ENCODE measurements around the gene PRKAG3. TPM values are rescaled to one million over a fixed set of nuclear protein-coding genes. Genes with fewer than 3 reads are reported as not detected.

PRKAG3 gene
- total and polyA plus RNA-seq, 2 experiments from 2014 or later = not detected

DNA sequence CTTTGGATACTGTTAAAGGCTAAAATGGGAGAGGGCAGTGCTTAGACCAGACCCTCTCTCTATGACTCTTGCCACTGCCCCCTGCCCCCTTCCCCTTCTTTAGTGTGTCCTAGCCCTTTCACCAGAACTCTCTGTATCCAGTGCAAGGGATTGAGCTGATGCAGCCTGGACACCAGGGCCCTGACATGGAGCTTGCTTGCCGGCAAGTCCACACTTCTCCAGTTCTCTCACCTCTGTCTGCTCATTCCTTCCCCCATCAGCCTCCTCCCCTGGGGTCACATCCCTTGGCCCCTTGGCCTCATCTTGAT is 26.5 kb upstream of the PRKAG3 start:
- Histone ChIP-seq H3K4me2 (ENCODE audit: unreplicated experiment) (no peak overlapping the region), H3K9me2 (ENCODE audit: insufficient read depth) (no peaks in the 10 kb centered on the region), H3K9me3 (ENCODE audit: low read depth) (no peaks in the 10 kb centered on the region), H3K4me3 (no peak overlapping the region), H3K27me3 (replicated peaks; ENCODE audit: insufficient read depth) (peaks cover 49% of the 10 kb centered on the region), H4K20me1 (ENCODE audit: insufficient read depth) (no peaks in the 10 kb centered on the region), H2AFZ (no peak overlapping the region), H3K9ac (no peak overlapping the region), H3K36me3 (ENCODE audit: low read depth) (no peaks in the 10 kb centered on the region), H3K4me1 (ENCODE audit: insufficient read depth) (no peaks in the 10 kb centered on the region), H3K79me2 (ENCODE audit: insufficient read depth) (no peaks in the 10 kb centered on the region), H3K27ac (no peak overlapping the region), H3F3A (ENCODE audit: insufficient read depth) (no peaks in the 10 kb centered on the region)
- DNase-seq = no peak
- in situ Hi-C loops (cut with MboI) = no loop called here
- TF ChIP-seq EZH2 (IDR thresholded peaks at IDR 0.05; ENCODE audit: insufficient read depth, poor library complexity, severe bottlenecking) = peak; percentile 45
- no peak for TF ChIP-seq EZH2phosphoT487 (IDR thresholded peaks at IDR 0.05; ENCODE audit: insufficient read depth, low read depth)
- 0 to 4% methylated on average over 1 of the region's 1 CpG for WGBS, 2 experiments (ENCODE audit: low coverage in 1 of 2, low lambda C conversion rate in 2 of 2, missing lambda C conversion rate in 2 of 2)

DNA sequence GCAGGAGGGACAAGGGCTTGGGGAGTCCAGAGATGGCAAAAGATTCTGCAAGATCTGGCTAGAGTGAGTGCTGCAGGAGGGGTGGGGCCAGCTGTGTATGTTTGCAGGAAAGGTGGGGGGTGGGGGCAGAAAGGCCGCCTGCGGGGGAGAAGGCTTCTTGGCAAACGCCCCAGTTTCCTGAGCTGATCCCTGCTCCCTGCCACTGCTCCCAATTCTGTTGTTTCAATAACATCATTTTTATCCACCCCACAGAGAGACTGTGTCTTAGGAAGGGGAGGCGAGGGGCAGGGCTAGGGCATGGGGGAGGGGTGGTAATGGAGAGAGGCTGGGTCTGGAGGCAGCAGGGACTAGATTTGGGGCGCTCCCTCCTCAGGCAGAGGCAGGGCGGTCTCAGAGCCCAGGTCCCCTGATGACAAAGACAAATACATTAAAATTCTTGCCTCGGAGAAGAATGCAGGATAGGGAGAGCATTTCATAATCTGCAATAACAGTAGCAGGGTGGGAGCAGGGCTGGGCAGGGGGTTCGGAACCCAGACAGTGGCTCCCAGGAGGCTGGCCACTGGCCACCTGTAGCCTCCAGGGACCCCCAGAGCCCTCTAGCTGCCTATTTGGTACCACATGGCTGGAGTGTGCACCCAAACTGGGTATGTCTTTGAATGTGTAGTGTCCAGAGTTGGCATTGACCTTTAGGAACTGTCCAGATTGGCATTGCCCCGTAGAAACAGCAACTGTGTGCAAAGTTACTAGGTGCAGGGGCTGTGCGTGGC is 26.0 kb upstream of the PRKAG3 start:
- Histone ChIP-seq H3K27me3 (replicated peaks; ENCODE audit: insufficient read depth) (peaks cover 46% of the 10 kb centered on the region), H4K20me1 (ENCODE audit: insufficient read depth) (no peaks in the 10 kb centered on the region), H3K9me2 (ENCODE audit: insufficient read depth) (no peaks in the 10 kb centered on the region), H3K4me3 (no peak overlapping the region), H3K79me2 (ENCODE audit: insufficient read depth) (no peaks in the 10 kb centered on the region), H3K4me2 (ENCODE audit: unreplicated experiment) (no peak overlapping the region), H3K9ac (no peak overlapping the region), H3K36me3 (ENCODE audit: low read depth) (no peaks in the 10 kb centered on the region), H3K9me3 (ENCODE audit: low read depth) (no peaks in the 10 kb centered on the region), H3F3A (ENCODE audit: insufficient read depth) (no peaks in the 10 kb centered on the region), H2AFZ (no peak overlapping the region), H3K4me1 (ENCODE audit: insufficient read depth) (no peaks in the 10 kb centered on the region), H3K27ac (no peak overlapping the region)
- TF ChIP-seq EZH2phosphoT487 (IDR thresholded peaks at IDR 0.05; ENCODE audit: insufficient read depth, low read depth) (no peak), EZH2 (IDR thresholded peaks at IDR 0.05; ENCODE audit: insufficient read depth, poor library complexity, severe bottlenecking) (no peak)
- WGBS, 2 experiments (ENCODE audit: low coverage in 1 of 2, low lambda C conversion rate in 2 of 2, missing lambda C conversion rate in 2 of 2) = 27 to 33% methylated on average over 6 to 10 of the region's 10 CpGs
- in situ Hi-C loops (cut with MboI) = no loop called here
- no peak for DNase-seq

DNA sequence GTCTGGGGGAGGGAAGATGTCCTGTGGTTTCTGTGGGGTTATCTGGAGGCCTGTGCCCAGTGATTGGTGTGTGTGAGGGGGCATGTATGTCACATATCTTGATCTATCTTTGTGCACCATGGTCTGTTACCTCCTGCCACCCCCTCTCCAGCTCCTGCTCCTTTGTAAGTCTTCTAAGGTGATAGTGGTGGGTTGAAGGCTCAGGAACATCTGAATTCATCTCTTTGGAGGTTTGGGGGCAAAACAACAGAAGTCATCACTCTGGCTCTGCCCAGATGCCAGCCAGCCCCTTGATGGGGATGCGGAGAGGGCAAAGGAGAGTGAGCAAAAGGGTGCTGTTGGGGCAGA is 25.3 kb upstream of the PRKAG3 start:
- Histone ChIP-seq H2AFZ (no peak overlapping the region), H3K9ac (no peak overlapping the region), H3F3A (ENCODE audit: insufficient read depth) (no peaks in the 10 kb centered on the region), H3K27ac (no peak overlapping the region), H3K79me2 (ENCODE audit: insufficient read depth) (no peaks in the 10 kb centered on the region), H3K9me2 (ENCODE audit: insufficient read depth) (no peaks in the 10 kb centered on the region), H3K4me2 (ENCODE audit: unreplicated experiment) (no peak overlapping the region), H3K9me3 (ENCODE audit: low read depth) (no peaks in the 10 kb centered on the region), H3K36me3 (ENCODE audit: low read depth) (no peaks in the 10 kb centered on the region), H3K4me3 (no peak overlapping the region), H4K20me1 (ENCODE audit: insufficient read depth) (no peaks in the 10 kb centered on the region), H3K4me1 (ENCODE audit: insufficient read depth) (no peaks in the 10 kb centered on the region), H3K27me3 (replicated peaks; ENCODE audit: insufficient read depth) (peaks cover 40% of the 10 kb centered on the region)
- 94 to 100% methylated on average over 1 of the region's 1 CpG for WGBS, 2 experiments (ENCODE audit: low coverage in 1 of 2, low lambda C conversion rate in 2 of 2, missing lambda C conversion rate in 2 of 2)
- in situ Hi-C loops (cut with MboI) = no loop called here
- TF ChIP-seq EZH2phosphoT487 (IDR thresholded peaks at IDR 0.05; ENCODE audit: insufficient read depth, low read depth) = no peak
- no peak for TF ChIP-seq EZH2 (IDR thresholded peaks at IDR 0.05; ENCODE audit: insufficient read depth, poor library complexity, severe bottlenecking)
- DNase-seq = no peak

DNA sequence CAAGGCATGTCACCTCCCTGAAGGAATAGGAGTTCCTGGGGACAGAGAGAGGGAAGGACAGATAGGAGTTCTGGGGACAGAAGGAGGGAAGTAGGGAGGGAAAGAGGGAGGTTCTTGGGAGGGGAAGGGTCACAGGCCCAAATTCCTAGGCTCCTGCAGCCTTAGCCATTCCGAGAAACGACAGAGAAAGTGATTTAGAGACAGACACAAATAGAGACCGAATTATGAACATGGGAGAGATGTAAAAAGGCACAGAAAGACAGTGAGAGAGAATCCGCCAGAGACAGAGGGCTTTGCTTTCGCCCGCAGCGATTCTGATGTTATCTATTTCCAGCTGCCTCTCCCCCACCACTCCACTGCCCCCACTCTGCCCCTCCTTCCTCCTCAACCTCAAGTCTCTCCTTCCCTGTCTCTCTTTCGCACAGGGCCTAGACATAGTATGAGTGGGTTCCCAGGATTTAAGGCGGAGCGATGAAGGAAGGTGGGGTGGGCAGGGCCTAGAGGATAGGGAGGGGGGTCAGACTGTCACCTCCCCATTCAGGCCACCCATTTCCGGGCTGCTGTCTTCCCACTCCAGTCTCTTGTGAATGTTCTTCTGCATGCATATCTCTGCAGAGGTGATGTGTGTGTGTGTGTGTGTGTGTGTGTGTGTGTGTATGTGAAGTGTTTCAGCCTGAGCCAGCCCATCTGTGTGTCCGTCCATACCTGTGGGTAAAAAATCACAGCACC is 24.7 kb upstream of the PRKAG3 start:
- Histone ChIP-seq H3K4me2 (ENCODE audit: unreplicated experiment) (no peak overlapping the region), H4K20me1 (ENCODE audit: insufficient read depth) (no peaks in the 10 kb centered on the region), H3F3A (ENCODE audit: insufficient read depth) (no peaks in the 10 kb centered on the region), H3K9me3 (ENCODE audit: low read depth) (no peaks in the 10 kb centered on the region), H3K4me3 (no peak overlapping the region), H3K36me3 (ENCODE audit: low read depth) (no peaks in the 10 kb centered on the region), H2AFZ (no peak overlapping the region), H3K79me2 (ENCODE audit: insufficient read depth) (no peaks in the 10 kb centered on the region), H3K9me2 (ENCODE audit: insufficient read depth) (no peaks in the 10 kb centered on the region), H3K4me1 (ENCODE audit: insufficient read depth) (no peaks in the 10 kb centered on the region), H3K27ac (no peak overlapping the region), H3K27me3 (replicated peaks; ENCODE audit: insufficient read depth) (peaks cover 35% of the 10 kb centered on the region), H3K9ac (no peak overlapping the region)
- 58% methylated on average over 12 of the region's 12 CpGs for WGBS, 2 experiments (ENCODE audit: low coverage in 1 of 2, low lambda C conversion rate in 2 of 2, missing lambda C conversion rate in 2 of 2)
- TF ChIP-seq EZH2phosphoT487 (IDR thresholded peaks at IDR 0.05; ENCODE audit: insufficient read depth, low read depth) (no peak), EZH2 (IDR thresholded peaks at IDR 0.05; ENCODE audit: insufficient read depth, poor library complexity, severe bottlenecking) (no peak)
- DNase-seq = no peak
- in situ Hi-C loops (cut with MboI) = no loop called here
